GM21526 (cell line): Measurements from ENCODE around the gene BBLN.
"Not testable (repeated sequence)": the region's sequence is repeated elsewhere in the genome, so short reads cannot be mapped to it uniquely, and the experiment has no call there.

Experiments
- ATAC-seq: cut with Tn5 transposase; IDR thresholded peaks from one replicate; pipeline ENCODE4 v1.9.1; 2021; ENCODE audit warnings: moderate library complexity; ENCODE audit not compliant: unreplicated experiment, low FRiP score

BBLN gene

DNA sequence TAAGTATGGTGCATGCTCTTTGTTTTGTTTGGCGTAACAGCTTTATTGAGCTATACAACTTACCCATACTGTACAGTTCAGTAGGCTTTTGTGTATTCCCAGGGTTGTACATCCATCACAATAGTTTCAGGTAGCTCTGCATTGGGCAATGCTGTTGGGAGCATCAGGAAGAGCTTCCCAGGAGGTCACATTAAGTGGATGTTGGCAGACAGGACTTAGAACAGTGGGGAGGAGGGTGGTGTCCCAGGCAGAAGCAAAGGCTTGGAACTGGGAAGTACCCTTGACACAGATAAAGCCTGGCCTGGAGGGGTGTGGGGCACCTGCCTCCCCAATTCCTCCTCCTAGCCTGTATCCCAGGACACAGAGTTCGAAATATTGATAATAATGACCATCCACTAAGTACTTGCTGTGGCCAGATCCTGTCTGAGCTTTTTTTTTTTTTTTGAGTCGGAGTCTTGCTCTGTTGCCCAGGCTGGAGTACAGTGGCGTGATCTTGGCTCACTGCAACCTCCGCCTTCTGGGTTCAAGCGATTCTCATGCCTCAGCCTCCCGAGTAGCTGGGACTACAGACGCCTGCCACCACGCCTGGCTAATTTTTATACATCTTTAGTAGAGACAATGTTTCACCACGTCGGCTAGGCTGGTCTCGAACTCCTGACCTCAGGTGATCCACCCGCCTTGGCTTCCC lies 1.3 kb downstream of the BBLN start:
- ATAC-seq, result no peak

DNA sequence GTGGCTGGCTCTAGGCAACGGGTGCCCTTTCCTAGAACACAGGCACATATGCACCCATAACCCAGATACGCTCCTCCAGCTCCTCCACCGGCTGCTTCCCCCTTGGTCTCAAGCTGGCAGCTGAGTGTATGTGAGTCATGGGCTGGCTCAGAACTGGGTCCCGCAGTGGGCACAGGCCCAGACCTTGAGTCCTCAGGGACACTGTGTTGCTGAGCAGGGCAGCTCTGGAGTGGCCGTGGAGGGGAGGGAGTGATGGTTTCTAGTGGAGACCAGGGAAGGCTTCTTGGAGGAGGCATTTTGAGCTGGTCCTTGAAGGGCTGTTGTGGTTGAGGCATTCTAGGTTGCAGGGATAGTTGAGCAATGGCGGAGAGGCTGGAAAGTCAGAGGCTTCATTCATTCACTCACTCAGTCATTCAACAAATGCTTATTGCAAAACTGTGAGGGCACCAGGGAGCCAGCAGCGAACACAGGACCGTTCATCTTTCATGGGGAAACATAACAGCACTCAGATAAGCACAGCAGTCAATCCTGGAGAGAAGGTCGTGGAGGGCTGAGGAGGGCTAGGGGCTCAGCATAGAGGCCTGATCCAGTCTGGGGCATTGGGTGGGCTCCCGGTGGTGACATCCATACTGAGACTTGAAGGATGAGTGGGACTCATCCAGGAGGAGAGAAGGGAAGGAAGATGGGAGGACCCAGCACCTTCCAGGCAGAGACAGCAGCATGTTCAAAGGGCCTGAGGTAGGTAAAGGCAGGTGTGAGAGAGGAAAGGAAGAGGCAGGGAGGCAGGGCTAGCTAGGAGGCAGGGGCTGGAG lies 2.4 kb downstream of the BBLN start:
- no peak for ATAC-seq

DNA sequence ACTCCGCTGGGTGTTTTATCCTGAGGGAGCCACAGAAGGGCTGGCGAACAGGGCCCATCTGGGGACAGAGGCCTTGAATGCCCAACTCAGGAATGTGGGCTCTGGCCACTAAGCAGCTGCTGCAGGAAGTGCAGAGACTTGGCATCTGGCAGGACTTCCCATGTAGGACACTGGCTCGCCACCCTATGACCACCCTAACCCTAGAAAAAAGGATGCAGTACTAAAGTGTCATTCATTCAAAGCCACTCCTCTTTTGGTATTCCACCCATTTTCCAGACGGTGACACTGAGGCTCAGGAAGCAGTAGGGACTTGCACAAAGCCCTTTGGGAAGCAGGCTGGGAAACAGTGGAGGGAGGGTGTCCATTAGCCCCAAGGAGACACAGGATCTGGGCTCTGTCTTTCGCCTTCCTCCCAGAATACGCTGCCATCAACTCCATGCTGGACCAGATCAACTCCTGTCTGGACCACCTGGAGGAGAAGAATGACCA lies 3.0 kb downstream of the BBLN start:
- ATAC-seq, result no peak

DNA sequence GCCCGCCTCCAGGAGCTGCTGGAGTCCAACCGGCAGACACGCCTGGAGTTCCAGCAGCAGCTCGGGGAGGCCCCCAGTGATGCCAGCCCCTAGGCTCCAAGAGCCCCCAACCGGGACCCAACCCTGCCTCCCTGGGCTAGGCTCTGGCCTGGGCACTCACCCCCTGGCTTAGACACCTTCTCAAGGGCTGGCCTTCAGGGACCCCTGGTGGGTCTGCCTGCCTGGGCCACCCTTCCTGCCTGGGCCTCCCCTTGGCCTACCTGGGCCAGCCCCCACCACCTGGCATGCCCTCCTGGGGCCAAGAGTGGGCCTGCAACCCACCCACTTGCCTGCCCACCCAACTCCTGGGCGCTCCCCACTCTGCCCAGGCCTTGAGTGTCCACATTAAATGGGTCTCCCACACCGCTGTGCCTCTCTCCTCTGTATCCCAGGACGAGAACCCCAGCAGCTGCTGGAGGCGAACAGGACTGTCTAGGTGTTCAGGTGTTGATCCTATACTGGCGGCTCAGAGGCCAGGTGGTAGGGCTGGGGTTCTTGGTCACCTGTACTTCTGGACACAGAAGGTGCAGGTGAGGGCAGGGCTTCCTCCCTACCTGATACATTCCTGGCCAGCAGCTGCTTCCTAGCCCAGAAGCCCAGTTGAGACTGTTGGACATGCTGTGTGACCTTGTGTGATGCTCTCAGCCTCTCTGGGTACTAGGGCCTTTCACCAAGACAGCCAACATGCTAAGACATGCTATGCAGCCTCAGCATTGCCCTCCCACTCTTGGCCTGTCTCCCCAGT lies 3.6 kb downstream of the BBLN start:
- no peak for ATAC-seq

DNA sequence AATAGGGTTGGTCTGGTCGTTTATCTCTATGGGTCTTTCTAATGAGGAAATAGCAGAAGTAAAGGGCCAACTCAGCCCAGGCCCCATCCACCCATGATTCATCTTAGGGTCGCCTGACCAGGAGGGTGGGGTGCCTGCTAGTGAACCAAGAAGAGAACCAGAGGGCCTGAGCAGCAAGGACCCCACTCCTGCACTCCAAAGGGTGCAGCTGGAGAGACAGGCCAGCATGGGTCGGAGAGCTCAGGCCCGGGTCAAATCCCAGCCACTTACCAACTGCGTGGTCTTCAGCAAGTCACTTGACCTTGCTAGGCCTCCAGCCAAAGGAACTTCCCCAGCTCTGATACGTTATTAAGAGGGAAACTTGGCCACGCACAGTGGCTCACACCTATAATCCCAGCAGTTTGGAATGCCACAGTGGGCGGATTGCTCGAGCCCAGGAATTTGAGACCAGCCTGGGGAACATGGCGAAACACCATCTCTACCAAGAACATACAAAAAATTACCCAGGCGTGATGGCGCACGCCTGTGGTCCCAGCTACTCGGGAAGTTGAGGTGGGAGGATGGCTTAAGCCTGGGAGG lies 4.3 kb downstream of the BBLN start:
- no peak for ATAC-seq

DNA sequence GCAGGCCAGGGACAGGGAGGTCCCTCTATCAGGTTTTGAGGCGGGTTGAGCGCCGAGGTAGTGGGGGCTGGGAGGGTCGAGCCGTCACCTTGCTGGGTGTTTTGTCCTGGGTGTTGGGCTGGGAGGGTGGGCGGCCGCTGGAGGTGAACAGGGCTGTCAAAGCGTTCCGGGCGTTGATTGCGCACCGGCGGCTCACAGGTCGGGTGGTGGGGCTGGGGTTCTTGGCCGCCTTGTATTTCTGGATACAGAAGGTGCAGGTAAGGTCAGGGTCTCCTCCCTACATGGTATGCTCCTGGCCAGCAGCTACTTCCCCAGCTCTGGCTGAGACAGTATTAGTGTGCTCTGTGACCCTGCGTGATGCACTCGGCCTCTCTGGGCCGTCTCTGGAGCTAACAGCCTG lies 6.1 kb downstream of the BBLN start:
- ATAC-seq, result no peak

DNA sequence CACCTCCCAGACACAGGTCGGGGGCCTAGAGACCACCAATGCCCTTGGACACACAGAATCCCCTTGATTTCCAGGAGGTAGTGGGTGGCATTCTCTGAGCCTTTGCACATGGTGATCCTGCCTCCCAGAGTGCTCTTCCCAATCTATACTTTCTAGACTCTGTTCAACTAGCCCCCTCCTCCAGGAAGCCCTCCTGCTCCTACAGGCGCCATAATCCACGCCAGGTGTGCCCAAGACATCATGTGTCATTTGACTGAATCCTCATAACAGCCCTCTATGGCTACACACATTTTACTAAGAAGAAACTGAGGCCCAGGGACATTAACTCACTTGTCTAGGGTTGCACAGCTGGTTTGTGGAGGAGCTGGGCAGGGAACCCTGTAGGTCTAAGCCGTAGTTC lies 7.1 kb downstream of the BBLN start:
- no peak for ATAC-seq

DNA sequence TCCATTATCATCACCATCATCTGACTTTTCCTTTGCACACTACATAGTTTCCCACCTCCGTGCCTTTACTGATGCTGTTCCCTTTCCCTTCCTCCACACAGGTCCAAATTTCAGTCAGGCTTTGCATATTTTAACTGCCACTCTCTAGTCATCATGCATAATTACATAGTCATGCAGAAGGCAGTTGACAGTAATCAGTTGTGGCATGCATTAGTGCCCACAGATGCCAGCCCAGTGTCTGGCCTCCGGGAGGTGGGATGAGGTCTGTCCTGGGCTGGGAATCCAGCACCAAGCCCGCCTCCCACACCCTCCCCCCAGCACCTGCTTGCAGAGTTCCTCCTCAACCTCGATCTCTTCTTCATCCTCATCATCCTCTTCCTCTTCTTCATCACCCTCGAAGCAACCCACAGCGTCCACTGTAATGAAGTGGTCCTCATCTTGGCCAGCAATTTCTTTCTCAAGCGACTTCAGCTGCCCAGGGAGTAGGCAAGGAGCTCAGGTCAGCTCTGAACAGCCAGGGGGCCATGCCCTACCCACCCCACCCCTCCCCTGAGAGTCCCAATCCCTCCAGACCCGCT lies 8.8 kb downstream of the BBLN start:
- no peak for ATAC-seq

DNA sequence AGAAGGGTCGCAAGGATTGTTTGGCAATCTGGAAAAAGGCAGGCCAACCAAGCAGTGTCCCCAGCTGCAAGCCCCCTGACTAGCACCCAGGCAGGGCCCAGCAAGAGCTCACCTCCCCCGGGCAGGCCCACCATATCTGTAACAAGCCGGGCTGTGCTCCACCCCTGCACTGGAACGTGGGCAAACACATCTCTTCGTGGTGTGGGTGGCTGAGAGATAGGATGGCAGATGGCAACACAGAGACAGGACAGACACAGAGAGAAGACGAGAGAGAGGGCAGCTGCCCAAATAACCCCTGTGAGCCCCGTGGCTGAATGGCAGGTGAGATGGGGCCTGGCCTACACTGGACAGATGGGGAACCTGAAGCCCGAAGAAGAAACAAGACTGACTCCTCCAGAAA lies 9.4 kb downstream of the BBLN start:
- ATAC-seq, result no peak

DNA sequence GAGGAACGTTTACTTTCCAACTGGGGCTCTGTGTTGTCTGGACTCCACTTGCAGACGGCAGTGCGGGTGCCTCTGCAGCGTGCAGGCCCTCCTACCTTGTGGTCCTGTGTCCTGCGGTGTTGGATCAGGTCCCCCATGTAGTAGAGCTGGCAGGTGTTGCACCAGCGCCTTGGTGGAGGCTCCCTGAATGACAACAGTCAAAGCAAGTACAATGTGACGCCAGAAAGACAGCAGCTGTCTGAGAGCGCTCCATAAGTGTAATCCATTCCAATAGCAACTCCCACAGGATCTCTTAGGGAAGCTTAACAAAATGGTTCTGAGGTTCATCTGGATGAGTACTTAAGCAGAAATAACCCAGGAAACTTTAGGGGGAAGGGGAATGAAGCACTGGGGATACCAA lies 9.9 kb downstream of the BBLN start:
- no peak for ATAC-seq

DNA sequence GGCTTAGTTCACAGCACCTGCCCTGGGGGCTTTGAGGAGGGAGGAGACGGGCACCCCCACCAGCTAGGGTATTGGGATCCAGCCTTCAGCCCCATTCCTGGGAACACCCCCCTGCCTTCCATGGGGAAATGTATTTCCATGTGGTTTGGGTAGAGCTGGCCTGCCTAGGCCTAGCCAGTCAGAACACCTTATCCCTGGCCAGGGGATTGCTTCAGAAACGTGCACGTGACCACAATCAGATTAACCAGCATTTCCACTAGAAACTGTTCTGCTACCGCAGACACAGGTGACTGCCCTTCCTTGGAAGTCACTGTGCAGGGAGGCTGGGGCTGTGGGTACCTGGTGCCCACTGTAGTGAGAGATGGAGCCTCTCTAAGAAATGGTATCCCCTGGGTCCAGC lies 14.0 kb downstream of the BBLN start:
- ATAC-seq, result no peak

DNA sequence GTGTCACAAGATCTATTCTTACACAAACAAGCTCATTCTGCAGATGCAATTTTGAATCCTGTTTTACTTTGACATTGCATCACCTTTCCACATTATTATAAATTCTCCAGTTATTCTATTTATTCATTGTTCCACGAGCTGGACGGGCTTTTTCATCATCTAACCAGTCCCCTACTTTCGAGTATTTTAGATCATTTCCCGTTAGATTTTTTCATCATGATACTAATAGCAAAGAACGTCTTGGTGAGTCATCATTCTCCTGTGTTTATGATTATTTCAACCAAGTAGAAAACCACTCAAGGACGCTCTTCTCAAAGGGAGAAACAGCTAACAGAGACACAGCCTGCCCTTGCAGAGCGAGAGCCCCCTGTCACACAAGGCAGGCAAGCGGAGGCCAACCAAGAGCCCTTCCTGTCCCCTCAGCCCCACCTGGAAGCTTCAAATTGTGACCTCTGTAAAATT lies 15.1 kb downstream of the BBLN start:
- ATAC-seq, result no peak

DNA sequence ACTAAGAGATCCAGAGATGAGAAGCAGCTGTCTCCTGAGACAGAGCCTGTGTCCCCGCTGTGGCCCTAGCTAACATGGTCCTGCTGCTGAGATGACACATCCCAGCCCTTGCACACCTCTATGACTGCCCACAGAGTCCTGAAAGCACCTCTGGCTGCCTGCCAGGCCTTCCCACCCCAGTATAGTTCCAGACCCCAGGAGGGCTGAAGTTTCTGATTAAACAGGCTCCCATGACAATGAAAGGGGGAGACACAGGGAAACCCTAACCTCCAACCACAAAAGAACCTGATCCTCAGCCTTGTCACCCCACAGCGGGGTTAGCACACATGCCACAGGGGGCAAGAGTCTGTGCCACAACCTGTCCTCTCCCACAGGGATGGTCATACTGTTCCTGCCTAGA lies 15.7 kb downstream of the BBLN start:
- ATAC-seq, result no peak

DNA sequence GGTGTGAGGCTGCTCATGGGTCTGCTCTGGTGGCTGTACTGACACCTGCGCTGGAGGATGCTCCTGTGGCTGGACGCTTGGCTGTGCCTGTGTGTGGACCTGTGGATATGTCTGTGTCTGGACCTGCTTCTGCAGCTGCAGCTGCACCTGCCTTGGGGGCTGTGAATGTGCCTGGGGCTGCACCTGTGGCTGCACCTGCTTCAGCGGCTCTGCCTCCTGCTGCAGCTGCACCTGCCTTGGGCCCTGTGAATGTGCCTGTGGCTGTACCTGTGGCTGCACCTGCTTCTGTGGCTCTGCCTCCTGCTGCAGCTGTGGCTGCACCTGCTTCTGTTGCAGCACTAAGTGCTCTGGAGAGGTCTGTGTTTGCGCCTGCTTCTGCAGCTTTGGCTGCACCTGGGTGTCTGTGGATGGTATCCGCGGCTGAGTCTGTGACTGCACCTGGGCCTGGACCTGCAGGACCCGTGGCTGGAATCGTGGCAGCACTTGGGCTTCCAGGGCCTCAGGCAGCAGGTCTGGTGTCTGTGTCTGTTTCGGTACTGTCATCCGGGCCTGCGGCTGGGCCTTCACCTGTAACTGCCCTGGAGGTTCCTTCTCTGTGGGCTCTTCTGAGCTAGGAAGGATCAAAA lies 18.9 kb downstream of the BBLN start:
- ATAC-seq, result no peak

DNA sequence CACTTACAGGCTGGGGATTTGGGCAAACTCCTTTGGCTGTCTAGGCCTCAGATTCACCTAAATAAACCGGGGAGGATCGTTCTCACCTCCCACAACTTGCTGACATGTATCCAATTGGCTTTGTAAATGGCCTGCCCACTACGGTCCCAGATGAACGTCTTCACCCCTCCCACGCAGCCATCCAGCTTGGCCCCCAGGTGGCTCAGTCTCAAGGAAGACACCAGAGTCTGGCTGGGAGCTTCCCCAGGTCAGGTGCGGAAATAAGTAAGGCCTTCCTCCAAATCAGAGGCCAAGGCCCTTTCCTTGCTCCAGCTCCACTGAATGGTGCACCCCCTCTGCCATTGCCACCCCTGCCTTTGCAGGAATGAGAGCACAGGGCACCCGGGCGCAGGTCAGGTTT lies 19.9 kb downstream of the BBLN start:
- ATAC-seq, result no peak

DNA sequence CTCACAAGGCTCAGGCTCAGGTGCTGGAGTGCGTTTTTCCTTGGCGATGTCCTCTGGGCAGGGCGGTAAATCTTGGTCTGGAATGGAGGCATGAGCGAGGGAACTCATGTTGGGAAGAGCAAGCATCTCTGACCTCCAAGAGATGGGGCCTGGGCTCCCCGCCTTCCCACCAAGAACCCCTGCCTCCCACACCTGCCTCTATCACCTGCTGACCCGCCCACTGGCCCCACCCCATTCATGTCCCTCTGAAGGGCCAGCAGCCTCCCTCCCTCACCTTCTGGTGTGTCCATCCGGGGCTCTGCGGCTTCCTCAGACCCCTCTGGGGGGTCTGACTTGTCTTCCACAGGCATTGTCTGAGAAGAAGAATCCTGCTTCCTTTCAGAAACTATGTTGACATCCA lies 20.4 kb downstream of the BBLN start:
- no peak for ATAC-seq

DNA sequence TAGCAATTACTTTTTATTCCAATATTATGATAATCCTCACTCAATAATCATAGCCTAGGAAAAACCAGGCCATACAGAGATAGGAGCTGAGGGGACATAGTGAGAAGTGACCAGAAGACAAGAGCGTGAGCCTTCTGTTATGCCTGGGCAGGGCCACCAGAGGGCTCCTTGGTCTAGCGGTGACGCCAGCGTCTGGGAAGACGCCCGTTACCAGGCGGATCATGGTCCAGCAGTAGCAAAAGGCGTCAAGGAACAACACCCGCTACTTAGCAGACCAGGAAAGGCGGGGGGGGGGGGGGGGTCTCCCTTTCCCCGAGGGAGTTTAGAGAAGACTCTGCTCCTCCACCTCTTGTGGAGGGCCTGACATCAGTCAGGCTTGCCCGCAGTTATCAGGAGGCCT lies 21.4 kb downstream of the BBLN start:
- ATAC-seq, result not testable (repeated sequence)

DNA sequence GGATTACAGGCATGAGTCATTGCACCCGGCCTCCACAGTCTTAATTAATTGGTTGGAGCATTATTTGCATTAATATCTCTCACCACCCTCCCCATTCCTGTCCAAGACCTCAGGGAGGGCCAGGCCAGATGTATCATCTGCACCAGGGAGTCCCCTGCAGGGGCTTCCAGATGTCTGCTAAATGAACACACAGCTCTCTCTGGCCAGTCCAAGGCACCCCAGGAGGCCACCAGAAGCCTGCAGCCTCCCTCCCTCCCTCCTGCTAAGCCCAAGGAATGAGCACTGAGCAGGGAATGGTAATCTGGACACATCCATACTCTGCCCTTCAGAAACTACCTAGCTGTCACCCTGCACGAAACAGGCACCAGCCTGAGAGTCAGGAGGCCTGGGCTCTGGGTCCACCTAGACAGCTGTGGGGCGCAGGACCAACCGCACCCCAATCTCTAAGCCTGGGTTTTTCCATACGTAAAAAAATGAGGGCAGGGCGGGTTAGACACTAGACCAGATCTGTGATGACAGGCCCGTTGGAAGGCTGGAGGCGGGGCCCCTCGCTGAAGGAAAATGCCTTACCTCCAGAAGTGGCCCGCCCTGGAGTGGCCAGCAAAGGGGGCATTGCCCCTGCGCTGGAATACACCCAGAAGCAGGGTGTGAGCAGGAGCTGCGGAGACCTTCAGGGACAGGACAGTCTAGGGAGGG lies 23.0 kb downstream of the BBLN start:
- ATAC-seq, result no peak
